ENCODE measurements around the gene TOPAZ1.

TOPAZ1 gene

DNA sequence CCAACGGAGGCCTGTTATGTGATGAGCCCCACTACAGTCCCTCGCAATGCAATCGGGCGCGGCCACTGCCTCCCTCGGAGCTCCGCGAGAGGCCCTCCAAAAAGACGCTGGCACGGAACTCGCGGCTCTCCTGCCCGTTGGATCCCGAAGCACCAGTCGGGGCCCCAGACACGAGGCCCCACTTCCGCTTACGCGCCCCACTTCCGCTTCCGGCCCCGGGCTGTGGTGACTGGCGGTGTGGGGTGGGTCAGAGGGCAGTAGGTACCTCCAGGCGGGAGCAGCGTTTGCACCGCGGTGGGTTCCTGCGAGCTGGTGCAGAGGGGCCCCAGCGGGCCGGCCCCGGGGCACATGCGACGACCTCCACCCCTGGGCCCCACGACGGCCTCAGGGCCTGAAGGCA lies at the start of gene TOPAZ1:
TSS of gene TOPAZ1 (plus strand) at position 181 of the 400 bp plus-strand sequence. CDS start at position 349, 168 bp downstream.
- DNase-seq (ENCODE audit: low spot score in 2 of 2) = no peak
- H3K27me3 ChIP-seq (ENCODE audit: low read depth) = peaks cover 7% of the 10 kb centered on the region; the same call in 1 of the 2 replicates
- no peaks in the 10 kb centered on the region for H3K36me3 ChIP-seq (replicated peaks)
- no peak within 1 kb of the TSS for H3K4me3 ChIP-seq
- H3K4me1 ChIP-seq = no peaks in the 10 kb centered on the region
- no peaks in the 10 kb centered on the region for H3K9me3 ChIP-seq
- in situ Hi-C loops (cut with MboI; ENCODE audit: low sequenced_read_pairs) = no loop called here

DNA sequence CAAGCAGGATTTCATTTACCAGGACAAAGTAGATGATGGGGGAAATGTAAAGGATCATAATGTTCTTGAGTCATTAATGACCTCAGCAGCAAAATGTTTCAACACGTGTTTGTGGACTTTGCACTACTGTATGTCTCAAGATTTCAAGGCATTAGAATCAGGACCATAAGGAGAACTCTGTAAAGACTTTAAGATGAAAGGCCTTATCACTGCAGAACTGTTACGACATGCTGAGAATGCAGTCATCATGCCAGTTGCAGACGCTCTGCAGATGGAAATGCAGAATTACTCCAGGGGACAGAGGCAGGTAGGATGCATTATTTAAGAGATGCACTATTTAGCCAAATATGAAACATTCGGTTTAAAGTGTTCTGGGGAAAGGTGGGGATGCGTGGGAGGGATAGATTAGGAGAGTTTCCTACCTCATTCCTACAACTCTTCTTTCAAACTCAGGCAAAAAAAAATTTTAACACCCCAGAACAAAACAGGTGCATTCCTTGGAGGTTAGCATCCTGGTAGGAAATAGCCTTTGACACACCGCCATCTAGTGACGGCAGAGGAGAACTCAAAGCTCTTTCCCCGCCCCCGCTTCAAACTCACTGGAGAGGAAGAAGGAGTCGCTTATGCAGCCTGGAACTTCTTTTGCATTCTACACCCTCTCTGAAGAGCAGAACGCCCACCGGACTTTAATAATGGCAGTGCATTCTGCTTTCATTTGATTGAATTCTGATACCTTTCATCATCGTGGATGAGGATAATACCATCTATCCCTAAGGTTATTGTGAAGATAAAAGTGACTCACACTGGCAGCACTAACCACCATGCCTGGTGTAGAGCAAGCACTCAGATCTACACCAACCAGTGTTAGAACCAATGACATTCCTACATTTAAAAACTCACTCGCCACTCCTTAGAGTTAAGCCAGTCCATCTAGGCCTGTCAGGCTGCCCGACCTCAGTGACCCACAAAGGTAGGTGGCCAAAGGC lies 43.1 kb upstream of the TOPAZ1 start:
- Histone ChIP-seq H3K4me1 (no peaks in the 10 kb centered on the region), H3K4me3 (no peak overlapping the region), H3K9me3 (no peaks in the 10 kb centered on the region), H3K27me3 (ENCODE audit: low read depth) (peaks cover 14% of the 10 kb centered on the region), H3K36me3 (replicated peaks) (no peaks in the 10 kb centered on the region)
- in situ Hi-C loops (cut with MboI; ENCODE audit: low sequenced_read_pairs) = loop anchor here (10.0 kb wide), 1 partner anchor 654 kb away; no protein-coding TSS in a partner anchor
- DNase-seq (ENCODE audit: low spot score in 2 of 2) = peak; percentile 65 to 81

- in situ Hi-C loops (cut with MboI; ENCODE audit: low sequenced_read_pairs) = no loop called here
- Histone ChIP-seq H3K4me1 (no peaks in the 10 kb centered on the region), H3K27me3 (ENCODE audit: low read depth) (peaks cover 7% of the 10 kb centered on the region; the same call in 1 of the 2 replicates), H3K9me3 (no peaks in the 10 kb centered on the region), H3K36me3 (replicated peaks) (no peaks in the 10 kb centered on the region), H3K4me3 (no peak overlapping the region)
- DNase-seq (ENCODE audit: low spot score in 2 of 2) = no peak
These were observed 35.4 kb upstream of the TOPAZ1 start for GRCh38 chr3:44206261-44206660.

DNA sequence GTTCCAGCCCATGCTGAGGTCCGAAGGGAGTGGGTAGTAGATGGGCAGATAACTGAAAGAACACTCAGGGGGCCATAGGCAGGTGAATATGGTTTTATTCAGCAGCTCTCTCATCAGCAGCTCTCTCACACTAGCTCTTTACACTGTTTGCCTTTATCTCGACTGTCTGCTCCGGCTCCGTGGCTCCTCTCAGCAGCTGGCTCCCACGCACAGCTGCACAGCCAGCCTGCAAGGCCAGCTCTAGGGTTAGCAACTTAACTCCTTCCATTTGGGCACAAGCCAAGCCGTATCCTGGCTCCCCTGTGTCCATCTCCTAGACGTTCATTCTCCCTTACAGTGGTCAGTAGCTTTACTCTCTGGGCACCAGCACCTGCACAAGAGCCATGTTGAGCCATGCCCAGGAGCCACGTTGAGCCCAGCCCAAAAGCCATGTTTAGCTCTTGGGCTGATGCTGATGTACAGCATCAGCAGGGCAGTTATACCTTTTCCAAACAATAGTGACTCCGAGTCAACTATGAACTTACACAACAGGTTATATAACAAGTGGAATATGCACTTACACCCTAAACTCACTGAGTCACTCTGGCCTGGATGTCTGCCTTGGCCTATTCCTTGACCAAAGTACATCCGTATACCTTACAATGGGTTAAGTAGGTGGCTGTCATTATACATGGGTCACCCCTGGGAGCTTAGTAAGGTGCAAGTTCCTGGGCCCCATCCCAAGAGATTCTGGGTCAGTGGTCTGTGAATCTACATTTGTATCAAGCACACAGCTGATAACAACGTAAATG lies 34.6 kb upstream of the TOPAZ1 start:
- H3K27me3 ChIP-seq (ENCODE audit: low read depth) = peaks cover 7% of the 10 kb centered on the region; the same call in 1 of the 2 replicates
- in situ Hi-C loops (cut with MboI; ENCODE audit: low sequenced_read_pairs) = no loop called here
- H3K4me3 ChIP-seq = no peak overlapping the region
- no peaks in the 10 kb centered on the region for H3K36me3 ChIP-seq (replicated peaks)
- DNase-seq (ENCODE audit: low spot score in 2 of 2) = no peak
- no peaks in the 10 kb centered on the region for H3K9me3 ChIP-seq
- H3K4me1 ChIP-seq = no peaks in the 10 kb centered on the region

- Histone ChIP-seq H3K4me1 (no peaks in the 10 kb centered on the region), H3K36me3 (replicated peaks) (no peaks in the 10 kb centered on the region), H3K9me3 (no peaks in the 10 kb centered on the region), H3K27me3 (ENCODE audit: low read depth) (peaks cover 7% of the 10 kb centered on the region; the same call in 1 of the 2 replicates), H3K4me3 (no peak overlapping the region)
- no peak for DNase-seq (ENCODE audit: low spot score in 2 of 2)
- in situ Hi-C loops (cut with MboI; ENCODE audit: low sequenced_read_pairs) = no loop called here
These were observed 33.6 kb upstream of the TOPAZ1 start for GRCh38 chr3:44208086-44208485.

DNA sequence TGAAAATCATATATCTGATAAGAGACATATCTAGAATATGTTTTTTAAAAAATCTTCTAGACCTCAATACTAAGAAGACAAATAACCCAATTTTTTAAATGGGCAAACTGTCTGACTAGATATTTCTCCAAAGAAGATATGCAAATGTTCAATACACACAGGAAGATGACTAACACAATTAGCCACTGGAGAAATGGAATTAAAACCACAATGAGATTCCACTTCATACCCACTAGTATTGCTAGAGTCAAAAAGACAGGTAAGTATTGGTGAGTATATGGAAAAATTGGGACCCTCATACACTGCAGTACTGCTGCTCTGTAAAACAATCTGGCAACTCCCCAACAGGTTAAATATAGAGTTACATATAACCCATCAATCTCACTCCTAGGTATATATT lies 33.1 kb upstream of the TOPAZ1 start:
- in situ Hi-C loops (cut with MboI; ENCODE audit: low sequenced_read_pairs) = no loop called here
- Histone ChIP-seq H3K4me1 (no peaks in the 10 kb centered on the region), H3K36me3 (replicated peaks) (no peaks in the 10 kb centered on the region), H3K9me3 (no peaks in the 10 kb centered on the region), H3K27me3 (ENCODE audit: low read depth) (peaks cover 7% of the 10 kb centered on the region; the same call in 1 of the 2 replicates), H3K4me3 (no peak overlapping the region)
- no peak for DNase-seq (ENCODE audit: low spot score in 2 of 2)

DNA sequence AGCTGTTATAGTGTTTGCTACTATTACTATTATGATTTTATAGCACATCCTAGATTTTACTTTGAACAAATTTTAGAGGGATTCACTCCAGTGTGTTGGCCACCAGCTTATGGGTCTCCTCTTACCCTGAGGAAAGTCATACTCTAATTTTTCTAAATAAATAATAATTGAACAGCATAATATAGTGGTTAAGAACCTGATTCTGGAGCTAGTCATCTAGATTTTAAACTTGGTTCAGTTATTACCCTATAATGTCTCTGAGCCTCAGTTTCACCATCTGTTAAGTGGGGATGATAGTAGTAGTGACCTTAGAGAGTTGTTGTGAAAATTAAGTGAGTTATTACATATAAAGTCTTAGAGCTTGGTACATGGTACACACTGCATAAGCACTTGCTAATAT lies 30.7 kb upstream of the TOPAZ1 start:
- in situ Hi-C loops (cut with MboI; ENCODE audit: low sequenced_read_pairs) = no loop called here

GRCh38 chr3:44222337-44222736 lies 19.3 kb upstream of the TOPAZ1 start:
- H3K4me3 ChIP-seq = no peak overlapping the region
- peaks cover 12% of the 10 kb centered on the region for H3K27me3 ChIP-seq (ENCODE audit: low read depth)
- in situ Hi-C loops (cut with MboI; ENCODE audit: low sequenced_read_pairs) = no loop called here
- H3K9me3 ChIP-seq = no peaks in the 10 kb centered on the region
- no peak for DNase-seq (ENCODE audit: low spot score in 2 of 2)
- H3K36me3 ChIP-seq (replicated peaks) = no peaks in the 10 kb centered on the region
- H3K4me1 ChIP-seq = peaks cover 3% of the 10 kb centered on the region

More for the DNA sequence above, 30.7 kb upstream of the TOPAZ1 start:
- Histone ChIP-seq H3K27me3 (ENCODE audit: low read depth) (peaks cover 7% of the 10 kb centered on the region; the same call in 1 of the 2 replicates), H3K4me3 (no peak overlapping the region), H3K9me3 (no peaks in the 10 kb centered on the region), H3K4me1 (no peaks in the 10 kb centered on the region), H3K36me3 (replicated peaks) (no peaks in the 10 kb centered on the region)
- no peak for DNase-seq (ENCODE audit: low spot score in 2 of 2)

- H3K9me3 ChIP-seq = no peaks in the 10 kb centered on the region
- H3K27me3 ChIP-seq (ENCODE audit: low read depth) = peaks cover 12% of the 10 kb centered on the region
- DNase-seq (ENCODE audit: low spot score in 2 of 2) = no peak
- H3K36me3 ChIP-seq (replicated peaks) = no peaks in the 10 kb centered on the region
- H3K4me3 ChIP-seq = no peak overlapping the region
- H3K4me1 ChIP-seq = peaks cover 3% of the 10 kb centered on the region
- in situ Hi-C loops (cut with MboI; ENCODE audit: low sequenced_read_pairs) = no loop called here
These were observed 18.4 kb upstream of the TOPAZ1 start for GRCh38 chr3:44223299-44223698.

DNA sequence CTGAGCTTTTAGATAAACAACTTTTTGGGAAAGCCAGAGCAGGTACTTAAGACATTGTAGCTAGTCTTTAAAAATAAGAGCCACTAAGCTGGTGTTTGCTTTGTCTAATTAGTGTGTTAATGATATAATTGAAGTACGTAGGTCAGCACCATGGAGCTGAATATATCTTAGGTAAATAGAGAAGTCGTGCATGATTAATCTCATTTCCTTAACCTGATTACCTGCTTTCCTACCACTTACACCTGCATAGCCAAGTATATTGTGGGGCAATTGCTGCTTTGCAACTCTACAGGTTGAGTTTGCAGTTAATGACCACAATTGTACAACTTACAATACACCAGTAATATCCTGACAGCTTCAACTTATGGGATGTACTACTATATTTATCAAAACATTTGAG lies 17.6 kb upstream of the TOPAZ1 start:
- peaks cover 3% of the 10 kb centered on the region for H3K4me1 ChIP-seq
- H3K27me3 ChIP-seq (ENCODE audit: low read depth) = peaks cover 12% of the 10 kb centered on the region
- no peaks in the 10 kb centered on the region for H3K9me3 ChIP-seq
- DNase-seq (ENCODE audit: low spot score in 2 of 2) = no peak
- no peaks in the 10 kb centered on the region for H3K36me3 ChIP-seq (replicated peaks)
- H3K4me3 ChIP-seq = no peak overlapping the region
- in situ Hi-C loops (cut with MboI; ENCODE audit: low sequenced_read_pairs) = no loop called here

DNA sequence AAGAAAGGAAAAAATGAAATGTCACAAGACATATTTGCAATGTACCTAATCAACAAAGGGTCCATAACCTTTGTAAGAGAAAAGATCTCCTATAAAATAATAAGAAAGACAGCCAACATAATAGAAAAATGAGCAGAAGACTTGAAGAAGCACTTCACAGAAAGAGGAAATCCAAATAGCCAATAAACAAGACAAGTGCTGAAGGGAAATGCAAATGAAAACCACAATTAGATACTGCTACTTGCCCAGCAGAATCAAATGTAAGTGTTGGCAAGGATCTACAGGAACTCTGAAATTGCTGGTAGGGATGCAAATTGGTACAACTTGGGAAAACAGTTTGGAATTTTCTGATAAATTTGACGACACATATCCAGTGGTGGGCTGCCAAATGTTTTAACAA lies 15.1 kb upstream of the TOPAZ1 start:
- Histone ChIP-seq H3K36me3 (replicated peaks) (no peaks in the 10 kb centered on the region), H3K27me3 (ENCODE audit: low read depth) (peaks cover 12% of the 10 kb centered on the region), H3K4me3 (no peak overlapping the region), H3K4me1 (no peaks in the 10 kb centered on the region), H3K9me3 (no peaks in the 10 kb centered on the region)
- no peak for DNase-seq (ENCODE audit: low spot score in 2 of 2)
- in situ Hi-C loops (cut with MboI; ENCODE audit: low sequenced_read_pairs) = no loop called here

GRCh38 chr3:44227632-44228031 lies 14.1 kb upstream of the TOPAZ1 start:
- in situ Hi-C loops (cut with MboI; ENCODE audit: low sequenced_read_pairs) = no loop called here
- Histone ChIP-seq H3K36me3 (replicated peaks) (no peaks in the 10 kb centered on the region), H3K4me3 (no peak overlapping the region), H3K27me3 (ENCODE audit: low read depth) (peaks cover 12% of the 10 kb centered on the region), H3K4me1 (no peaks in the 10 kb centered on the region), H3K9me3 (no peaks in the 10 kb centered on the region)
- no peak for DNase-seq (ENCODE audit: low spot score in 2 of 2)

GRCh38 chr3:44228900-44229299 lies 12.8 kb upstream of the TOPAZ1 start:
- H3K4me3 ChIP-seq = no peak overlapping the region
- in situ Hi-C loops (cut with MboI; ENCODE audit: low sequenced_read_pairs) = no loop called here
- H3K36me3 ChIP-seq (replicated peaks) = no peaks in the 10 kb centered on the region
- H3K4me1 ChIP-seq = no peaks in the 10 kb centered on the region
- H3K9me3 ChIP-seq = no peaks in the 10 kb centered on the region
- DNase-seq (ENCODE audit: low spot score in 2 of 2) = no peak
- peaks cover 12% of the 10 kb centered on the region for H3K27me3 ChIP-seq (ENCODE audit: low read depth)

DNA sequence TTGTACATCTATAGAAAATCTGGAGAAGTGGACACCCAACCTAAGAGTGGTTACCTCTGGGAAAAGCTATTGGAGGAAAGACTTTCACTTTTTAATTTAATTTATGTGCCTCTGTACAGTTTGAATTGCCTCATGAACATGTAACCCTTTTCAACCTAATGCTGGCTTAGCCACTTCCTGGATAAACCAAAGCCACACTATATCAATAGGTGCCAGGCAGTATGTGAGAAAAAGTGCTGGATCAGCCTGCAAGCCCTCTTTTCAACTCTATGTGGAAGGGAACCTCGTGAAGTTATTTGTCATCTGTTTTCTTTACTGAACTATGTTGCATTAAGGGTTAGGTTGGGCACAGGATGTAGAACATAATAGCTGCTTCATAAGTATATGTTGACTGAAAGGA lies 9.3 kb upstream of the TOPAZ1 start:
- no peak for DNase-seq (ENCODE audit: low spot score in 2 of 2)
- in situ Hi-C loops (cut with MboI; ENCODE audit: low sequenced_read_pairs) = no loop called here
- no peaks in the 10 kb centered on the region for H3K4me1 ChIP-seq
- no peaks in the 10 kb centered on the region for H3K9me3 ChIP-seq
- H3K27me3 ChIP-seq (ENCODE audit: low read depth) = no peaks in the 10 kb centered on the region
- H3K36me3 ChIP-seq (replicated peaks) = no peaks in the 10 kb centered on the region
- no peak overlapping the region for H3K4me3 ChIP-seq

Data from HAP-1 (cell line).